H1 (cell line): ENCODE results near the gene FBXW5. TPM values are rescaled to one million over a fixed set of nuclear protein-coding genes. Genes with fewer than 3 reads are reported as not detected.

Experiments used
- CTCF ChIA-PET: fragments of 300-600 bp; sonication (Branson Sonifier 250); formaldehyde crosslinking; loops from one replicate; lab custom pipeline; 2021; ENCODE audit not compliant: partially characterized antibody; lab: Charles Lee
- POLR2A ChIA-PET: fragments of 300-600 bp; sonication (Branson Sonifier 250); formaldehyde crosslinking; loops from one replicate; lab custom pipeline; 2021; ENCODE audit warnings: inconsistent platforms; ENCODE audit not compliant: partially characterized antibody; lab: Charles Lee
- DNase-seq, 2 experiments: peaks; one replicate each; pipeline versions ENCODE4 v3.0.0 to v3.0.0-alpha.2; 2010 to 2022; ENCODE audit warnings: low spot score in 2 of 2, low read depth in 1 of 2, mixed read lengths in 1 of 2
- FAIRE-seq: peaks from 2 replicates; lab custom pipeline; 2011; peaks lifted over from hg19 to GRCh38; lab: Jason Lieb, UNC
- H2AFZ ChIP-seq: 2 replicates; pipeline ENCODE4 v1.8.1; 2012; ENCODE audit warnings: low read length, inconsistent platforms
- H2AK5ac ChIP-seq: 2 replicates; pipeline ENCODE4 v1.6.1; 2013; ENCODE audit warnings: low read depth, low read length
- H2BK120ac ChIP-seq: replicated peaks from 2 replicates; pipeline ENCODE3; 2013; ENCODE audit warnings: low read depth, low read length, inconsistent platforms
- H2BK12ac ChIP-seq: 2 replicates; pipeline ENCODE4 v1.6.1; 2013; ENCODE audit warnings: low read depth, low read length
- H2BK15ac ChIP-seq: 2 replicates; pipeline ENCODE4 v1.6.1; 2013; ENCODE audit warnings: low read length
- H2BK20ac ChIP-seq: 2 replicates; pipeline ENCODE4 v1.6.1; 2013; ENCODE audit warnings: low read length
- H2BK5ac ChIP-seq: 2 replicates; pipeline ENCODE4 v1.6.1; 2013; ENCODE audit warnings: low read depth, low read length
- H3K14ac ChIP-seq: 2 replicates; pipeline ENCODE4 v1.6.1; 2013; ENCODE audit warnings: inconsistent platforms; ENCODE audit not compliant: insufficient read length
- H3K18ac ChIP-seq: 2 replicates; pipeline ENCODE4 v1.6.1; 2013; ENCODE audit warnings: low read length; ENCODE audit errors: extremely low read depth
- H3K23ac ChIP-seq: 2 replicates; pipeline ENCODE4 v1.6.1; 2013; ENCODE audit warnings: inconsistent platforms; ENCODE audit not compliant: insufficient read length
- H3K23me2 ChIP-seq: 2 replicates; pipeline ENCODE4 v1.6.1; 2013; ENCODE audit warnings: low read depth, low read length
- H3K27ac ChIP-seq: 2 replicates; pipeline ENCODE4 v1.6.1; 2011; ENCODE audit warnings: low read depth, low read length, inconsistent platforms
- H3K27me3 ChIP-seq, 4 experiments: replicated peaks in 1 of 4; 1 replicate in 1 of 4; 2 replicates in 3 of 4; pipeline versions ENCODE4 v1.6.1 to v1.8.1; 2011 to 2013; ENCODE audit warnings: low read length in 3 of 4, mild to moderate bottlenecking in 3 of 4, inconsistent platforms in 2 of 4, mixed read lengths in 2 of 4, moderate library complexity in 1 of 4; ENCODE audit not compliant: control insufficient read depth in 3 of 4, insufficient read depth in 3 of 4; ENCODE audit errors: extremely low read depth in 1 of 4
- H3K36me3 ChIP-seq, 4 experiments: 2 replicates each; pipeline versions ENCODE4 v1.6.1 to v1.8.1; 2011 to 2013; ENCODE audit warnings: mild to moderate bottlenecking in 4 of 4, low read length in 3 of 4, moderate library complexity in 2 of 4, control low read depth in 1 of 4, inconsistent platforms in 1 of 4; ENCODE audit not compliant: insufficient read depth in 4 of 4, control insufficient read depth in 2 of 4
- H3K4ac ChIP-seq: replicated peaks from 2 replicates; pipeline ENCODE3; 2013; ENCODE audit warnings: low read length, low read depth, mixed read lengths, inconsistent platforms; ENCODE audit not compliant: insufficient read length
- H3K4me1 ChIP-seq, 4 experiments: replicated peaks in 1 of 4; 1 replicate in 1 of 4; 2 replicates in 3 of 4; pipeline versions ENCODE4 v1.6.1 to v1.8.1; 2011 to 2013; ENCODE audit warnings: low read length in 3 of 4, inconsistent platforms in 2 of 4, mixed read lengths in 1 of 4; ENCODE audit not compliant: insufficient read depth in 4 of 4, control insufficient read depth in 3 of 4
- H3K4me2 ChIP-seq, 2 experiments: 2 replicates each; pipeline versions ENCODE4 v1.6.1 to v1.8.1; 2011 to 2013; ENCODE audit warnings: low read depth in 2 of 2, low read length in 2 of 2, control low read depth in 1 of 2, inconsistent platforms in 1 of 2, mild to moderate bottlenecking in 1 of 2; ENCODE audit not compliant: insufficient read depth in 1 of 2
- H3K4me3 ChIP-seq, 4 experiments: fragments of 200-600, 300-600 bp in 1 of 4; sonication (generic), shearing (Covaris generic), sonication (Bioruptor Twin) in 1 of 4; 2 replicates each; pipeline versions ENCODE4 v1.5.1 to v1.8.1; 2011 to 2016; ENCODE audit warnings: low read length in 4 of 4, low read depth in 3 of 4, control low read depth in 2 of 4, inconsistent platforms in 2 of 4, mild to moderate bottlenecking in 2 of 4, mixed read lengths in 1 of 4, moderate library complexity in 1 of 4; ENCODE audit not compliant: insufficient read depth in 2 of 4; ENCODE audit errors: extremely low read depth in 1 of 4
- H3K56ac ChIP-seq: replicated peaks from 2 replicates; pipeline ENCODE3; 2013; ENCODE audit warnings: low read depth, mild to moderate bottlenecking, mixed read lengths, low read length, inconsistent platforms; ENCODE audit not compliant: insufficient read length
- H3K79me1 ChIP-seq: 2 replicates; pipeline ENCODE4 v1.6.1; 2013; ENCODE audit warnings: low read depth, low read length, control low read depth
- H3K79me2 ChIP-seq, 2 experiments: 2 replicates each; pipeline versions ENCODE4 v1.6.1 to v1.8.1; 2012 to 2013; ENCODE audit warnings: low read length in 2 of 2, mild to moderate bottlenecking in 2 of 2, inconsistent platforms in 1 of 2; ENCODE audit not compliant: insufficient read depth in 2 of 2, control insufficient read depth in 1 of 2
- H3K9ac ChIP-seq, 4 experiments: replicated peaks in 1 of 4; 1 replicate in 1 of 4; 2 replicates in 3 of 4; pipeline versions ENCODE4 v1.6.1 to v1.8.1; 2011 to 2013; ENCODE audit warnings: low read depth in 3 of 4, low read length in 3 of 4, control low read depth in 2 of 4, mild to moderate bottlenecking in 2 of 4, moderate library complexity in 2 of 4, inconsistent platforms in 1 of 4; ENCODE audit errors: extremely low read depth in 1 of 4
- H3K9me3 ChIP-seq, 2 experiments: 2 replicates each; pipeline versions ENCODE4 v1.6.1 to v1.8.1; 2012 to 2013; ENCODE audit warnings: mild to moderate bottlenecking in 2 of 2, moderate library complexity in 2 of 2, control low read depth in 1 of 2, inconsistent platforms in 1 of 2, low read depth in 1 of 2, low read length in 1 of 2, mixed read lengths in 1 of 2; ENCODE audit not compliant: insufficient read depth in 2 of 2
- H4K20me1 ChIP-seq, 2 experiments: replicated peaks in 1 of 2; 2 replicates each; pipeline versions ENCODE3 to v1.8.1; 2011 to 2013; ENCODE audit warnings: inconsistent platforms in 2 of 2, low read length in 2 of 2, mild to moderate bottlenecking in 1 of 2; ENCODE audit not compliant: insufficient read depth in 2 of 2, control insufficient read depth in 1 of 2
- H4K5ac ChIP-seq: 2 replicates; pipeline ENCODE4 v1.6.1; 2013; ENCODE audit warnings: low read length, low read depth, mixed read lengths, inconsistent platforms; ENCODE audit not compliant: insufficient read length
- H4K8ac ChIP-seq: 2 replicates; pipeline ENCODE4 v1.8.0; 2013; ENCODE audit warnings: mild to moderate bottlenecking, moderate library complexity, low read length, inconsistent platforms; ENCODE audit not compliant: insufficient read depth; ENCODE audit errors: extremely low read depth
- H4K91ac ChIP-seq: replicated peaks from 2 replicates; pipeline ENCODE3; 2013; ENCODE audit warnings: low read length, mixed read lengths, inconsistent platforms; ENCODE audit not compliant: insufficient read length
- JUN ChIP-seq: IDR thresholded peaks from 2 replicates; pipeline ENCODE4 v1.6.1; 2011; ENCODE audit warnings: low read depth, mild to moderate bottlenecking, improper control_type of control experiment, low read length
- POLR2A ChIP-seq, 2 experiments: IDR thresholded peaks; 1 replicate in 1 of 2; 2 replicates in 1 of 2; pipeline ENCODE4 v1.6.1; 2011; ENCODE audit warnings: low read depth in 2 of 2, low read length in 2 of 2, mild to moderate bottlenecking in 2 of 2; ENCODE audit errors: control extremely low read depth in 1 of 2
- POU5F1 ChIP-seq: IDR thresholded peaks from 2 replicates; pipeline ENCODE4 v1.6.1; 2011; ENCODE audit warnings: low read depth, mild to moderate bottlenecking, low read length, moderate library complexity
- RBBP5 ChIP-seq: IDR thresholded peaks from 2 replicates; pipeline ENCODE4 v1.7.1; 2012; ENCODE audit warnings: low read depth, mild to moderate bottlenecking, inconsistent platforms, low read length, moderate library complexity, borderline replicate concordance
- SIX5 ChIP-seq: IDR thresholded peaks from 2 replicates; pipeline ENCODE4 v1.6.1; 2011; ENCODE audit warnings: mild to moderate bottlenecking, low read depth, low read length
- TBP ChIP-seq: IDR thresholded peaks from 2 replicates; pipeline ENCODE4 v1.6.1; 2011; ENCODE audit warnings: low read depth, low read length, improper control_type of control experiment
- TCF12 ChIP-seq: IDR thresholded peaks from 2 replicates; pipeline ENCODE4 v1.6.1; 2011; ENCODE audit warnings: low read depth, mild to moderate bottlenecking, low read length
- WGBS, 2 experiments: shearing (Covaris generic) in 1 of 2; methylation state at CpG; one replicate each; pipeline versions ENCODE4 v1.1.6 to v1.1.7; 2013 to 2015; ENCODE audit warnings: low lambda C conversion rate in 2 of 2, mixed read lengths in 2 of 2, inconsistent platforms in 1 of 2, low coverage in 1 of 2, missing lambda C conversion rate in 1 of 2; ENCODE audit not compliant: insufficient replicate concordance in 2 of 2, insufficient coverage in 1 of 2, insufficient read length in 1 of 2; ENCODE audit errors: extremely low coverage in 1 of 2, missing lambda C conversion rate in 1 of 2; 5-methylcytosine and 5-hydroxymethylcytosine counted together
- polyA plus RNA-seq, 7 experiments: library from polyadenylated mRNA; depleted of rRNA in 3 of 7; stranded (reverse) in 5 of 7; unstranded in 2 of 7; fragments of >200 nt in 5 of 7; fragments of 200-250 nt in 2 of 7; gene quantifications; 1 replicate in 5 of 7; 2 replicates in 1 of 7; 4 replicates in 1 of 7; pipeline versions ENCODE4 v1.2.1 to v1.2.3, GENCODE V29; 2011 to 2013; ENCODE audit warnings: missing spikeins in 2 of 7, mixed read lengths in 2 of 7
- total RNA-seq: library from RNA; stranded (reverse); fragmentation: NEBNext Ultra II Directional; extraction: Animal tissue kit (Norgen Biotek cat#: 25700); gene quantifications from 2 replicates; pipeline ENCODE4 v1.2.1, GENCODE V29; 2021
- TF ChIP-seq, protein P1 (sequence below): IDR thresholded peaks from 2 replicates; pipeline ENCODE4 v1.6.1; 2012; ENCODE audit warnings: inconsistent platforms
- TF ChIP-seq, protein P2 (sequence below), 3 experiments: IDR thresholded peaks; 1 replicate in 2 of 3; 2 replicates in 1 of 3; pipeline versions ENCODE4 v1.5.1 to v1.6.1; 2011; ENCODE audit warnings: low read length in 3 of 3, mild to moderate bottlenecking in 3 of 3, inconsistent platforms in 2 of 3, low read depth in 1 of 3, moderate library complexity in 1 of 3; ENCODE audit not compliant: insufficient read depth in 1 of 3; ENCODE audit errors: control extremely low read depth in 1 of 3

FBXW5 gene
- total and polyA plus RNA-seq, 2 of the 8 experiments (the other 6 are each of a cell fraction or from before 2014, with no cell fraction given): 49.0 to 71.0 TPM

DNA sequence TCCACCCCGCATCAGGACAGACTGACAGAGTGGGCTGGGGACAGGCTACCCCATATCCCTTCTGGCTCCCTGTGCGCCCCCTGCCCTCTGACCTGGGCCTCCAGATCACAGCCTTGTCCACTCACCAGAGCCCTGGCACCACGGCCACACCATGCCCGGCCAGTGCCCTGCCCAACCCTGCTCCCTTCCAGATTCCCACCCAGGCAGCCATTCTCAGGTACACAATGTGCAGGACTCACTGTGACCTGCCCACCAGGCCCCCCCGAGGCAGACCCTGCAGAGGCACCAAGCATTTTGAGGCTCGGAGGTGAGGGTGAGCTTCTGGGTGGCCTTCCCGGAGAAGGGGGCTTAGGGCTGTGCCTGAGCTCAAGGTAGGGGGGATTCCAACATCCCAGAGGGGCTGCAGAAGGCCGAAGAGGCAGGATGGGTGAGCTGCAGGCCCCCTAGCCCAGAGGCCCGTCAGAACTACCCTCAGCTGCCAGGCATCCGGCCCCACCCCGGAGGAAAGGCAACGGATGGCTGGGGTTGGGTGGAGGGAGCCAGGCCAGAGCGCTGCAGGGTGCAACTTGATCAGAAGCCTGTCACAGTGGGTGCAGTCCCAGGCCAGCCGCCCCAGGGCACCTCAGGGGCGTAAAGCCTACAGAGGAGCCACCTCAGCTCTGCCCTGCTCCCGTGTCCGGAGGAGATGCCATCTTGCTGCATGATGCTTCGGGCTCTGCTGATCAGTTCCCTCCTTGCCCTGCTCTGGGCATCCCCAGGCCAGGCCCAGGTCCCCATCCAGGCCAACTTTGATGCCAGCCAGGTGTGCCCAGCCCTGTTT lies 37.9 kb upstream of the FBXW5 start, which contains the start of gene LCNL1:
TSS of gene LCNL1 (plus strand) at position 762 of the 820 bp plus-strand sequence. CDS start 594 bp downstream, outside the sequence.
- no peak within 1 kb of the TSS for H4K8ac ChIP-seq
- H3K4me1 ChIP-seq: peaks cover 0 to 10% (median 5%) of the 10 kb centered on the region in 4 experiments; a peak in 5 of 7 replicates
- peak within 1 kb of the TSS in 1 of 4 experiments; percentile 19; a peak in 1 of 7 replicates for H3K9ac ChIP-seq
- no peak within 1 kb of the TSS for H2AFZ ChIP-seq
- CTCF ChIA-PET: interaction anchor here (0.7 to 3.0 kb wide), 6 partner anchors 9 to 52 kb away, joined by 3 to 18 read pairs (median 4); partner anchors contain the start of genes ABCA2, CLIC3 and PAXX
- no peaks in the 10 kb centered on the region for H3K79me1 ChIP-seq
- H2BK20ac ChIP-seq: no peak within 1 kb of the TSS
- H3K4ac ChIP-seq: no peak within 1 kb of the TSS
- H3K9me3 ChIP-seq: no peaks in the 10 kb centered on the region
- peak within 1 kb of the TSS; percentile 85 for H4K91ac ChIP-seq
- H3K23me2 ChIP-seq: peaks cover 19% of the 10 kb centered on the region; the same call in 1 of the 2 replicates
- 0 out of 2 replicates have a peak within 1 kb of the TSS, but pooled peaks have one; percentile 20 for H2BK15ac ChIP-seq
- H3K14ac ChIP-seq: no peak within 1 kb of the TSS
- peak within 1 kb of the TSS; percentile 53 for H2AK5ac ChIP-seq
- peaks cover 0 to 1% of the 10 kb centered on the region in 2 experiments for H4K20me1 ChIP-seq
- H4K5ac ChIP-seq: no peak within 1 kb of the TSS
- H2BK12ac ChIP-seq: peak within 1 kb of the TSS; percentile 12; the same call in 1 of the 2 replicates
- no peak within 1 kb of the TSS for H3K18ac ChIP-seq
- no peak within 1 kb of the TSS for H3K23ac ChIP-seq
- H2BK5ac ChIP-seq: no peak within 1 kb of the TSS
- no peak within 1 kb of the TSS for H3K56ac ChIP-seq
- DNase-seq (no peak), FAIRE-seq (no peak)
- POLR2A ChIA-PET: interaction anchor here (0.7 kb wide), 1 partner anchor 35 kb away, joined by 5 read pairs; no protein-coding TSS in a partner anchor
- H3K4me2 ChIP-seq: no peak within 1 kb of the TSS
- H3K27me3 ChIP-seq: peaks cover 13 to 34% (median 32%) of the 10 kb centered on the region in 4 experiments
- H3K36me3 ChIP-seq: no peaks in the 10 kb centered on the region
- H2BK120ac ChIP-seq: no peak within 1 kb of the TSS
- H3K27ac ChIP-seq: no peak within 1 kb of the TSS
- H3K4me3 ChIP-seq: no peak within 1 kb of the TSS
- H3K79me2 ChIP-seq: no peaks in the 10 kb centered on the region
- WGBS, 2 experiments: 86% methylated on average over 16 of the region's 18 CpGs; no CpG with 5 or more reads in 1 of the 2 experiments
- TF ChIP-seq, protein P1, sequence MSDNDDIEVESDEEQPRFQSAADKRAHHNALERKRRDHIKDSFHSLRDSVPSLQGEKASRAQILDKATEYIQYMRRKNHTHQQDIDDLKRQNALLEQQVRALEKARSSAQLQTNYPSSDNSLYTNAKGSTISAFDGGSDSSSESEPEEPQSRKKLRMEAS: no peak
- TF ChIP-seq JUN (no peak), SIX5 (no peak), TCF12 (no peak), POU5F1 (no peak), POLR2A (IDR thresholded peaks at IDR 0.05; ENCODE audit: control extremely low read depth in 1 of 2, low read depth in 2 of 2, low read length in 2 of 2) (no peak), TBP (no peak), RBBP5 (no peak)
- TF ChIP-seq, protein P2, sequence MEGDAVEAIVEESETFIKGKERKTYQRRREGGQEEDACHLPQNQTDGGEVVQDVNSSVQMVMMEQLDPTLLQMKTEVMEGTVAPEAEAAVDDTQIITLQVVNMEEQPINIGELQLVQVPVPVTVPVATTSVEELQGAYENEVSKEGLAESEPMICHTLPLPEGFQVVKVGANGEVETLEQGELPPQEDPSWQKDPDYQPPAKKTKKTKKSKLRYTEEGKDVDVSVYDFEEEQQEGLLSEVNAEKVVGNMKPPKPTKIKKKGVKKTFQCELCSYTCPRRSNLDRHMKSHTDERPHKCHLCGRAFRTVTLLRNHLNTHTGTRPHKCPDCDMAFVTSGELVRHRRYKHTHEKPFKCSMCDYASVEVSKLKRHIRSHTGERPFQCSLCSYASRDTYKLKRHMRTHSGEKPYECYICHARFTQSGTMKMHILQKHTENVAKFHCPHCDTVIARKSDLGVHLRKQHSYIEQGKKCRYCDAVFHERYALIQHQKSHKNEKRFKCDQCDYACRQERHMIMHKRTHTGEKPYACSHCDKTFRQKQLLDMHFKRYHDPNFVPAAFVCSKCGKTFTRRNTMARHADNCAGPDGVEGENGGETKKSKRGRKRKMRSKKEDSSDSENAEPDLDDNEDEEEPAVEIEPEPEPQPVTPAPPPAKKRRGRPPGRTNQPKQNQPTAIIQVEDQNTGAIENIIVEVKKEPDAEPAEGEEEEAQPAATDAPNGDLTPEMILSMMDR (IDR thresholded peaks at IDR 0.05; ENCODE audit: control extremely low read depth in 1 of 3, insufficient read depth in 1 of 3, low read depth in 1 of 3, low read length in 3 of 3): no peak
